ENCODE measurements around the gene PNPO. TPM values are rescaled to one million over a fixed set of nuclear protein-coding genes. Genes with fewer than 3 reads are reported as not detected.

The PNPO gene
- total RNA-seq, 1 experiment from 2014 or later = 110 TPM

DNA sequence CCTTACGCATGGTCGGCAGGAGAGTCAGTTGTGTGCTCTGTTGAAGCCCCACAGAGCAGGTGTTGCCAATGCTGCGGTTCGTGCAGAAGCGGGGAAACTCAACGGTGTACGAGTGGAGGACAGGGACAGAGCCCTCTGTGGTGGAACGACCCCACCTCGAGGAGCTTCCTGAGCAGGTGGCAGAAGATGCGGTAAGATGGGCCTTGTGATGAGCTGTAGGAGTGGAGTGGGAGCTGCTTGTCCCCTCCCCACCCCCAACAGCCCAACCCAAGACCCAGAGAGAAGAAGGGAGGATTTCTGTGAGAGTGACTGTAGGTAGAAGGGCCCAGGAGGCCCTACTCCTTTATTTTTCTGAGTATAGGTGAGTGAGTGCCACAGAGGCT is 34.4 kb downstream of the PNPO start:
- no peaks in the 10 kb centered on the region for H3K27me3 Mint-ChIP-seq (ENCODE audit: insufficient read depth, unreplicated experiment)
- peak in 1 of 2 experiments; percentile 42 for DNase-seq
- intact Hi-C loops (cut with micrococcal nuclease; ENCODE audit: unreplicated experiment) = loop anchor here (1.0 kb wide), 1 partner anchor 35 kb away; no protein-coding TSS in a partner anchor
- ChIA-PET POLR2A (no interaction called here), CTCF (interaction anchor here (0.7 to 1.8 kb wide), 9 partner anchors 9 to 93 kb away, joined by 3 to 11 read pairs (median 5); partner anchors contain the start of gene PNPO)
- peaks cover 53% of the 10 kb centered on the region for H3K36me3 Mint-ChIP-seq (ENCODE audit: insufficient read depth, unreplicated experiment)
- no peaks in the 10 kb centered on the region for H3K9me3 ChIP-seq
- H3K4me3 ChIP-seq (ENCODE audit: low read depth, low read length) = no peak overlapping the region
- H3K4me1 ChIP-seq = no peaks in the 10 kb centered on the region
- BruUV-seq (replicated peaks) = no TSS peak
- H3K9me3 Mint-ChIP-seq (ENCODE audit: unreplicated experiment) = no peaks in the 10 kb centered on the region
- no peaks in the 10 kb centered on the region for H3K27me3 ChIP-seq (replicated peaks; ENCODE audit: control insufficient read depth, insufficient read depth, low read length)
- TF ChIP-seq, protein P1, sequence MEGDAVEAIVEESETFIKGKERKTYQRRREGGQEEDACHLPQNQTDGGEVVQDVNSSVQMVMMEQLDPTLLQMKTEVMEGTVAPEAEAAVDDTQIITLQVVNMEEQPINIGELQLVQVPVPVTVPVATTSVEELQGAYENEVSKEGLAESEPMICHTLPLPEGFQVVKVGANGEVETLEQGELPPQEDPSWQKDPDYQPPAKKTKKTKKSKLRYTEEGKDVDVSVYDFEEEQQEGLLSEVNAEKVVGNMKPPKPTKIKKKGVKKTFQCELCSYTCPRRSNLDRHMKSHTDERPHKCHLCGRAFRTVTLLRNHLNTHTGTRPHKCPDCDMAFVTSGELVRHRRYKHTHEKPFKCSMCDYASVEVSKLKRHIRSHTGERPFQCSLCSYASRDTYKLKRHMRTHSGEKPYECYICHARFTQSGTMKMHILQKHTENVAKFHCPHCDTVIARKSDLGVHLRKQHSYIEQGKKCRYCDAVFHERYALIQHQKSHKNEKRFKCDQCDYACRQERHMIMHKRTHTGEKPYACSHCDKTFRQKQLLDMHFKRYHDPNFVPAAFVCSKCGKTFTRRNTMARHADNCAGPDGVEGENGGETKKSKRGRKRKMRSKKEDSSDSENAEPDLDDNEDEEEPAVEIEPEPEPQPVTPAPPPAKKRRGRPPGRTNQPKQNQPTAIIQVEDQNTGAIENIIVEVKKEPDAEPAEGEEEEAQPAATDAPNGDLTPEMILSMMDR (IDR thresholded peaks at IDR 0.05; ENCODE audit: insufficient read depth in 1 of 2, low read depth in 1 of 2, low read length in 1 of 2, severe bottlenecking in 1 of 2, unreplicated experiment in 1 of 2) = no peak
- H3K36me3 ChIP-seq (ENCODE audit: control insufficient read depth, insufficient read depth, low read length) = peaks cover 23% of the 10 kb centered on the region
- no peak overlapping the region for H3K27ac Mint-ChIP-seq (ENCODE audit: unreplicated experiment)
- no peak overlapping the region for H3K4me3 Mint-ChIP-seq (ENCODE audit: unreplicated experiment)
- no peaks in the 10 kb centered on the region for H3K4me1 Mint-ChIP-seq (ENCODE audit: low read depth, unreplicated experiment)

DNA sequence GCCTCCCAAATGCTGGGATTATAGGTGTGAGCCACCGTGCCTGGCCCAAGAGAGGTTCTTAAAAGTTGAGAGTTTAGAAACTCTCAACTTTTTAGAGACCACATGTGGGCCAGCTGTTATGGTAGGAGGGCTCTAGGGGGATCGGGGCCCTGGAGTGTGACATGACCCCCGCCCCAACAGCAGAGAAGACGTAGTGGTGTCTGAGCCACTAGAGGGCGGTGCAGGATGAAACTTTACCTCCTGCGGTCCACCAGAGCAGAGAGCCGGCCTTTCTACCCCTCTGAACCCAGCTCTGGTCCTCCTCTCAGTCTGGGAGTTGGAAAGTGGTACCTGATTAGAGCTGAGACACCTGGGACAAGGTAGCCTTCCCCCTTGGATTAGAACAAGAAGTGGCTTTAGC is 37.0 kb downstream of the PNPO start:
- Histone ChIP-seq H3K36me3 (ENCODE audit: control insufficient read depth, insufficient read depth, low read length) (peaks cover 32% of the 10 kb centered on the region), H3K4me1 (no peaks in the 10 kb centered on the region), H3K4me3 (ENCODE audit: low read depth, low read length) (no peak overlapping the region), H3K9me3 (no peaks in the 10 kb centered on the region), H3K27me3 (replicated peaks; ENCODE audit: control insufficient read depth, insufficient read depth, low read length) (no peaks in the 10 kb centered on the region)
- Mint-ChIP-seq H3K36me3 (ENCODE audit: insufficient read depth, unreplicated experiment) (peaks cover 56% of the 10 kb centered on the region), H3K27ac (ENCODE audit: unreplicated experiment) (no peak overlapping the region), H3K9me3 (ENCODE audit: unreplicated experiment) (no peaks in the 10 kb centered on the region), H3K4me1 (ENCODE audit: low read depth, unreplicated experiment) (no peaks in the 10 kb centered on the region), H3K4me3 (ENCODE audit: unreplicated experiment) (no peak overlapping the region), H3K27me3 (ENCODE audit: insufficient read depth, unreplicated experiment) (no peaks in the 10 kb centered on the region)
- BruUV-seq (replicated peaks) = no TSS peak
- POLR2A ChIA-PET = interaction anchor here (0.9 to 1.0 kb wide), 2 partner anchors 37 to 40 kb away, joined by 3 to 4 read pairs; partner anchors contain the start of gene PNPO
- TF ChIP-seq, protein P1 (IDR thresholded peaks at IDR 0.05; ENCODE audit: insufficient read depth in 1 of 2, low read depth in 1 of 2, low read length in 1 of 2, severe bottlenecking in 1 of 2, unreplicated experiment in 1 of 2) = peak; percentile 97 to 98
- CTCF ChIA-PET = interaction anchor here (0.5 to 2.1 kb wide), 21 partner anchors 15 to 157 kb away, joined by 3 to 24 read pairs (median 4); partner anchors contain the start of genes OSBPL7, PNPO, PRR15L and SNX11
- intact Hi-C loops (cut with micrococcal nuclease; ENCODE audit: unreplicated experiment) = loop anchor here (1.0 kb wide), 1 partner anchor 40 kb away; no protein-coding TSS in a partner anchor
- peak; percentile 80 to 85 for DNase-seq

DNA sequence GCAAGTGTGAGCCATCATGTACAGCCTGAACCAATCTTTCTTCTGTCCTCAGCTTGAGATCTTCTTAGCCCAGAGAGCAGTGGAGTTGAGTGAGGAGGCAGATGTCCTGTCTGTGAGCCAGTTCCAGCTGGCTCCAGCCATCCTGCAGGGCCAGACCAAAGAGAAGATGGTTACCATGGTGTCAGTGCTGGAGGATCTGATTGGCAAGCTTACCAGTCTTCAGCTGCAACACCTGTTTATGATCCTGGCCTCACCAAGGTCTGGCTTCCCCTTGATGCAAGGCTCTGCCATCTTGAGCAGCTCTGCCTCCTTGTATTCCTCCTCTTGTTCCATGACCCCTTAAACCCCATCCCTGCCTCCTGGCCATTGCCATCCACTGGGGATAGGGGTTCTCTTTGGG is 39.2 kb downstream of the PNPO start:
- TF ChIP-seq, protein P1 (IDR thresholded peaks at IDR 0.05; ENCODE audit: insufficient read depth in 1 of 2, low read depth in 1 of 2, low read length in 1 of 2, severe bottlenecking in 1 of 2, unreplicated experiment in 1 of 2) = no peak
- no peaks in the 10 kb centered on the region for H3K4me1 ChIP-seq
- DNase-seq = no peak
- BruUV-seq (replicated peaks) = no TSS peak
- ChIA-PET CTCF (interaction anchor here (0.7 to 2.0 kb wide), 4 partner anchors 10 to 38 kb away, joined by 4 to 10 read pairs (median 4); partner anchors contain the start of gene CDK5RAP3), POLR2A (interaction anchor here (0.7 kb wide), 1 partner anchor 55 kb away, joined by 5 read pairs; no protein-coding TSS in a partner anchor)
- H3K36me3 Mint-ChIP-seq (ENCODE audit: insufficient read depth, unreplicated experiment) = peaks cover 57% of the 10 kb centered on the region
- H3K36me3 ChIP-seq (ENCODE audit: control insufficient read depth, insufficient read depth, low read length) = peaks cover 29% of the 10 kb centered on the region
- H3K27me3 Mint-ChIP-seq (ENCODE audit: insufficient read depth, unreplicated experiment) = no peaks in the 10 kb centered on the region
- no peaks in the 10 kb centered on the region for H3K9me3 Mint-ChIP-seq (ENCODE audit: unreplicated experiment)
- no peaks in the 10 kb centered on the region for H3K27me3 ChIP-seq (replicated peaks; ENCODE audit: control insufficient read depth, insufficient read depth, low read length)
- intact Hi-C loops (cut with micrococcal nuclease; ENCODE audit: unreplicated experiment) = loop anchor here (5.0 kb wide), 1 partner anchor 33 kb away; no protein-coding TSS in a partner anchor
- H3K9me3 ChIP-seq = no peaks in the 10 kb centered on the region
- no peak overlapping the region for H3K4me3 Mint-ChIP-seq (ENCODE audit: unreplicated experiment)
- no peak overlapping the region for H3K4me3 ChIP-seq (ENCODE audit: low read depth, low read length)
- no peaks in the 10 kb centered on the region for H3K4me1 Mint-ChIP-seq (ENCODE audit: low read depth, unreplicated experiment)
- H3K27ac Mint-ChIP-seq (ENCODE audit: unreplicated experiment) = no peak overlapping the region

All from Caco-2 (cell line).